Measurements from ENCODE around the gene TPRN.

TPRN gene

DNA sequence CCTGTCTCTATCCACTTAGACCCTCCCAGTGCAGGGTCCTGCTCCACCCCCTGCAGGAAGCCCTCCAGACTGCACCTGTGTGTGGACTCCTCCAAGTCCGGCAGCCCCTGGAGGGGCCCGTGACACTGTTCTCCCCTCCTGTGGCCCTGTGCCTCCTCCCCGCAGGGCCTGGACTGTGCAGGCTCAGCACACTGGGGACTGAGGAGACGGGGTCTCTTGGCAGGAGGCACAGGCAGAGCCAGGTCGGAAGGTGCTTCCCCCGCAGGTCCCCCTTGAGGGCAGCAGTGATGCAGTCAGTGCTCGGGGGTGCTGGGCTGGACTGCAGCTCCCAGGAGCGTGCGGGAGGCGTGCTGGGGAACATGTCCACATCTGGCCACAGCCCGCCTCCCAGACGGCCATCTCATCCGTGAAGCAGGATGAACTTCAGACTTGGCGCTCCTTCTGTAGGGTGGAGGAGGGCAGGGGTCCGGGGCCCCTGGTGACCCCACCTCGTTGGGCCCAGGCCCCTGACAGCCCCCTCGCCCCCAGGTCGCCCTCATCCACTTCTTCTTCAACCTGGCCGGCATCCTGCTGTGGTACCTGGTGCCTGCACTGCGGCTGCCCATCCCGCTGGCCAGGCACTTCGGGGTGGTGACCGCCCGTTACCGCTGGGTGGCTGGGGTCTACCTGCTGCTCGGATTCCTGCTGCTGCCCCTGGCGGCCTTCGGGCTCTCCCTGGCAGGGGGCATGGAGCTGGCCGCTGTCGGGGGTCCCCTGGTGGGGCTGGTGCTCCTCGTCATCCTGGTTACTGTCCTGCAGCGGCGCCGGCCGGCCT is 35.1 kb upstream of the TPRN start:
- DNase-seq = no peak

DNA sequence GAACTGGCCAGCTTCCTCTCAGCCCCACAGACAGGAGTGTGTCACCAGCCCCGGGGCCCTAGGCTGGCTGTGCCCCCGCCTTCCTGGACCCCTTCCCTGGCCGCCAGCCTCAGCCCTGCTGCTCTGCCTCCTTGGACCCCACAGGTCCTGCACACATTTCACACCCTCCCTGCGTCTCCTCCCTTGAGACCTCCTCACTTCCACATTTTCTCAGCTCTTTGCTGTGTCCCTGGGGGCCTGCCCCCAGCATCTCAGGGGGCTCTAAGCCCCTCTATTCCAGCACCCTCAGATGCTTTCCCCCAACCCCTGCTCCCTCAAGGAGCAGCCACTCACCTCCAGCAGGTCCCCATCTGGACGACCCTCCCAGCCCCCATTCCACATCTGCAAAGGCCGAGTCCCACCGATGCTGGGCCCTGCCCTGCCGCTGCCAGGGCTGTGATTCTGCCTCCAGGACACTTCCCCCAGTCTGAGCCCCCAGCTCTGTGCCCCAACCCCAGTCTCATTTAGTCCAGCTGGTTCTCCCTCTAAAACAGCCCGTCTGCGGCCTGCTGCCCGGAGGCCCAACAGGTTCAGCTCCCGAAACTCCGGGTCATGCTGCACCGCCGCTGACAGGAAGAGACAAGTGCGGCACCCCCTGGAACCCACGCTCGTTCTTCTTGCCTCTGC is 34.4 kb upstream of the TPRN start:
- no peak for DNase-seq

DNA sequence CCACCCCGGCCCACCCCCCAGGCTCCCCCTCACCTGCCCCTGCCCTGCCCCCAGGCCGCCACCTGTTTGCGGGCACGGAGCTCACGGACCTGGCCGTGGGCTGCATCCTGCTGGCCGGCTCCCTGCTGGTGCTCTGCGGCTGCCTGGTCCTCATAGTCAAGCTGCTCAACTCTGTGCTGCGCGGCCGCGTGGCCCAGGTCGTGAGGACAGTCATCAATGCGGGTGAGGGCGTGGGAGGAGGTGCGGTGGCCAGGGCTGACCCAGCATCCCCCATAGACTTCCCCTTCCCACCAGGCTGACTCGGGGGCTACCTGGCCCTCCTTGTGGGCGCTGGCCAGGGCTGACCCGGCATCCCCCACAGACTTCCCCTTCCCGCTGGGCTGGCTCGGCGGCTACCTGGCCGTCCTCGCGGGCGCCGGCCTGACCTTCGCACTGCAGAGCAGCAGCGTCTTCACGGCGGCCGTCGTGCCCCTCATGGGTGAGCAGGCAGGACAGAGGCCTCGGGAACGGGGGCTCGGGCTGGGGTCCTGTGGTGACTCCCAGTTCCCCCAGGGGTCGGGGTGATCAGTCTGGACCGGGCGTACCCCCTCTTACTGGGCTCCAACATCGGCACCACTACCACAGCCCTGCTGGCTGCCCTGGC is 33.6 kb upstream of the TPRN start:
- no peak for DNase-seq

DNA sequence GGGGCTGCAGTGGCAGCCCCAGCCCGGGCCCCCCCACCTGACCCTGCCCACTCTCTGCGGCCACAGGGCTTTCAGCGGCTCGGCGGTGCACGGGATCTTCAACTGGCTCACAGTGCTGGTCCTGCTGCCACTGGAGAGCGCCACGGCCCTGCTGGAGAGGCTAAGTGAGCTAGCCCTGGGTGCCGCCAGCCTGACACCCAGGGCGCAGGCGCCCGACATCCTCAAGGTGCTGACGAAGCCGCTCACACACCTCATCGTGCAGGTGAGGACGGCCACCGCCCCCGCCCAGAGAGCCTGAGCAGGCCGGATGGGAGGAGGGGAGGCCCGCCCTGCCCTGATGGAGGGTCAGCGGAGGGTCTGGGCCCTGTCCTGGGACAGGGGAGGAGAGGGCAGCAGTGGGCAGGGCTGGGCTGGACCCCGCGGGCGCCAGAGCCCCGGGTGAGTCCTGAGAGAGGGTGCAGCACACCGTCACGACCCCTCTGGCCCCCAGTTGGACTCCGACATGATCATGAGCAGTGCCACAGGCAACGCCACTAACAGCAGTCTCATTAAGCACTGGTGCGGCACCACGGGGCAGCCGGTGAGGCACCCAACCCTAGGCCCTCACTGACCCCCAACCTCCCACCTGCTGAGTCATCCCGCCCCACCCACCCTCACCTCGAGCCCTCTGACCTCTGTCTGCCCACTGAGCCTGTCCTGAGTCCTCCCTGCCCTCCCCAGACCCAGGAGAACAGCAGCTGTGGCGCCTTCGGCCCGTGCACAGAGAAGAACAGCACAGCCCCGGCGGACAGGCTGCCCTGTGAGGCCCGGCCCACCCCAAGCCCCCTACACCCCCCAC is 32.8 kb upstream of the TPRN start:
- DNase-seq = no peak

DNA sequence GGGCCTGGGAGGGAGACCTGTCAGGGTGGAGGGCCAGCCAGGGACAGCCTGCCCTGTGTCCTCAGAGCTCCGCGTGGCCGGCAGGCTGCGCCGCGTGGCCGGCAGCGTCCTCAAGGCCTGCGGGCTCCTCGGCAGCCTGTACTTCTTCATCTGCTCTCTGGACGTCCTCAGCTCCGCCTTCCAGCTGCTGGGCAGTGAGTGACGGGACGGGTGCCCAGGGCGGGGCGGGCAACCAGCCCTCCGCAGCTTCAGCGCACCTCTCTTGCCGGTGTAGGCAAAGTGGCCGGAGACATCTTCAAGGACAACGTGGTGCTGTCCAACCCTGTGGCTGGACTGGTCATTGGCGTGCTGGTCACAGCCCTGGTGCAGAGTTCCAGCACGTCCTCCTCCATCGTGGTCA is 32.0 kb upstream of the TPRN start:
- DNase-seq = no peak

DNA sequence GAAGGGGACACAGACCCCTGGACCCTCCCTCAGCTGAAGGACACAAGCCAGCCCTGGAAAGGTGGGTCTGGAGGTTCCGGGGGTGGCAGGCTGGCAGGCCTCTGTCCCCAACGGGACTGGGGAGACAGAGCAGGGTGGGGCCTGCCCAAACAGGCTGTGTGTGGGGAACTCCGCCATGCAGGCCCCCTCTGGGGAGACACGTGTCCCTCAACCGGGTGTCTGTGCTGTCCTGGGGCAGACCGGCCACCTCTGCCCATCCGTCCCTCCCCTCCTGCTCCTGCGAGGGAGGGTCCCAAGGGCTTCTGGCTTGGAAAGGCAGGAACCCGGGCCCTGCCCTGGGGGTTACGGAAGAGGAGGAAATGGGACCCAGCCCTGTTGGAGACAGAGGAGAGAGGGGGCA is 31.6 kb upstream of the TPRN start:
- no peak for DNase-seq

DNA sequence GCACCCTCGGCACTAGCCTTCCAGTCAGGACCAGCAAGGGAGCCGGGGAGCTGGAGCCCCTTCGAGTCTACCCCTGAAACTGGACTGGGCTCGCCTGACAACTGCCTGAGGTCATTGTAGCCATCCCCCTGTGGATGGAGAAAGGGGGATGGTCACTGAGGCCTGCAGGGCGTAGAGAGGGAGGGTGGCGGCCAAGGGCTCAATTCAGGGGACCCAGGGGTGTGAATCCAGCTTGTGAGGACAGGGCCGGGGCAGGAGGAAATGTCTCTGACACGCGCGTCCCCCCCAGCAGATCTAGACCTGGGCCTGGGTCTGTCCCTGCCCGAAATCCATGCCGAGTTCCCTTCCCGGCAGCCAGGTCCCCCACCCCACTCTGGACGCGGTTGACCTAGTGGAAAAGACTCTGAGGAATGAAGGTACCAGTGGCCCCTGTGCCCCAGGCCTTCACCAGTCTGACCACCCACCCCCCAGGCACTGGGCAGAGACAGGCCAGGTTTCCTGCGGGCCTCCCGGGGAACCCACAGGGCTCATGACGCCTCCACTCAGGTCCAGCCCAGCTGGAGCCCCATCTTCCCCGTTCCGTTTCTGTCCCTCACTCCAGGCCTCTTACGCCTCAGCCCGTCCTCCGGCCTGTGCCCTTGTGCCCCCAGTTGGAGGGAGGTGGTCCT is 31.0 kb upstream of the TPRN start:
- DNase-seq = no peak

DNA sequence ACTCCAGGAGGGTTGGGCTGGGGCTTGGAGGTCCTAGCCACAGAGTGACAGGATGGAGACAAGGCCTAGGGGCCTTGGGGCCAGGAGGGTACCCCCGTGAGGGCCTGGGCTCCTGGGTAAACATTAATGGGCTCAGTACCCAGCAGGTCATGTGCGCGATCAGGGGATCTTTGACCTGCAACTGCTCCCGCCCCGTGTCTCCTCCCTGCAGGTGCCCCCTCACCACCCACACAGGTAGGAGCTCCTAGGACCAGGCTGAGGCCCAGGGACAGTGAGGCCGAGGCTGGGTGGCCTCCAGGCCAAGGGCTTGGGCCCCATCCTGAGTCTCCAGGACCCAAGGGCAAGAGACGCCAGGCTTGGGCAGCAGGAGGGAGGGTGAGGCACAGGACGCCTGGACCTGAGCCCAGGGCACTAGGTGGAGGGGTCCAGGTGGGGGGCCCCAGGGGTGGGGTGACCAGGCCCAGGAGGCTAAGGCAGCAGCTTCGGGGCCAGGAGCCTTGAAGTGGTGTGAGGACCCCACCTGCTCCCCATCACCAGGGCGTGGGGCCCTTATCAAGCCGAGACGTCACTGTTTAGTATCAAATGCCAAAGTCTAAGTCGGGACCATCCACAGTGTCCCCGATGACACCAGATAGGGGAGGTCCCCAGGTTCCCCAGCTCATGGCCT is 30.3 kb upstream of the TPRN start, which contains the start of gene SLC34A3:
Gene SLC34A3, plus strand, starts transcription at position 197 of the 667 bp plus-strand sequence. CDS start 802 bp downstream, outside the sequence.
- no peak for DNase-seq

DNA sequence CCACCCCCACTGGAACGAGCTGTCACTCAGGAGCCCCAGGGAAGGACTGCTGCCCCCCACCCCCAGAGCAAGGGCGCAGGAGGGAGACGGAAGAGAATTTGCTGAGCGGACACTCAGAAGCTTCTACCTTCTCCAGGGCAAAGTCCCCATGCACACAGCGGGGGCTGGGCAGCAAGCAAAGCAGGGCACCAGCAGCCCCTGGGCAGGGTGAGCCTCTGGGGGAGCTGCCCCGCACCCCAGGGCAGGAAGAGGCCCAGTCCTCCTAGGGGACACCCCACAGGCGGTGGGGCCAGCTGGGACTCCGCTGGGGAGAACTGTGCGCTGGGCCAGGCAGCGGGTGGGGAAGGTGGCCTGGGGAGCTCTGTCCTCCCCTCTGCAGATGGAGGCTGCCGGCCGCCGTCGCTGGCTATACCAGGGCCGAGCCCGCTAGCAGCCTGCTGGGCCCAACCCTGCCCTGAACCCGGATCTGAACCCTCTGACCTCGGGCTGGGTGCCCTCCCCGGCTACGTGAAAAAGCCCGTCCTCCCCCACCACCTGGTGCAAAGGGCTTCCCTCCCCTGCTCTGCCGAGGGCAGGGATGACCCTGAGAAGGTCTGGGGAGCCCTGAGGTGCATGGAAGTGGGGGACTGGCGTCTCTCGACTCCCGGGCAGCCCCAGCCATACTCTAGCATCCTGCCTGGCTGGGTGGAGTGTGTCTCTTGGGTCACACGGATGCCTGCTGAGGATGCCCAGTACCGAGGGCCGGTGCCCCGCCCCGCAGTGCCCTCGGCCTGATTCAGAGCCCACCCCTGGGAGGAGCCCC is 29.6 kb upstream of the TPRN start:
- DNase-seq = no peak

DNA sequence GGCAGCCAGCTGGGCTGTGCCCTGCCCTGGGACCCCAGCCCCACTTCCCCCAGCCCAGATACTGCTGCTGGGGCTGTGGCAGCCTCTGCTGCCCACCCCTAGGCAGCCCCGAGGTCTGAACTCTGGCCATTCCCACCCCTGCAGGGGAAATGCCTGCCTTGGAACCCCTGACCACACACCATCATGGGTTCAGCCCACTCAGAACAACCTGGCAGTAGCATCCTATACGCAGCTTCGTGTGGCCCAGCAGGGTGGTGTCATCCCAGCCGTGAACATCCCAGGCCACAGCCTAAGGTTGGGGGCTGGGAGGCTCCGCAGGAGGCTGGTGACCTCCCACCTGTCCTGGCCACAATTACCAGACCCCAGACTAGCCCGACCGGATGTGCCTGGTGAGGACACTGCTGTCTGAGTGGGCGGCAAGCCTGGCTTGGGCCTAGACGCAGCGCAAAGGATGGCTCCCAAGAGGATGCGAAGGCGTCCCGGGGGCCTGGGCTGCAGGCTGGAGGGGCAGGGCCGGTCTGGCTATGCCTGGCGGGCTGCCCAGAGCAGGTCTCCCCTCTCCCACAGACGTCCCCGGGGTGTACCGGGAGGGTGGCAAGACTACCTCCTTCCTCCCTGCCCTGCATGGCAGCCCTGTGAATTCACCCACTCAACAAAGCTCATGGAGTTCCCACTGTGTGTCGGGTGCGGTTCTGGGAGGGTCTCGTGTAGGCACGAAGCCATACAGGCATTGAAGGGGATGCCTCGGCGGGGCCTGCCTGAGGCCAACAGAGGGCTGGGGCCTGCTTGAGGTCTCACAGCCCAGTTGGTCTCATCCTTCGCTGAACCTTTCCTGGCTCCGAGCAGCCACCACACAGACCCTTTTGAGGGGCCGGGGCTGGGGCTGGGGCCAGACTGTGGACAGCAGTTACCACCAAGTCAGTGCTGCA is 28.7 kb upstream of the TPRN start:
- DNase-seq = no peak

DNA sequence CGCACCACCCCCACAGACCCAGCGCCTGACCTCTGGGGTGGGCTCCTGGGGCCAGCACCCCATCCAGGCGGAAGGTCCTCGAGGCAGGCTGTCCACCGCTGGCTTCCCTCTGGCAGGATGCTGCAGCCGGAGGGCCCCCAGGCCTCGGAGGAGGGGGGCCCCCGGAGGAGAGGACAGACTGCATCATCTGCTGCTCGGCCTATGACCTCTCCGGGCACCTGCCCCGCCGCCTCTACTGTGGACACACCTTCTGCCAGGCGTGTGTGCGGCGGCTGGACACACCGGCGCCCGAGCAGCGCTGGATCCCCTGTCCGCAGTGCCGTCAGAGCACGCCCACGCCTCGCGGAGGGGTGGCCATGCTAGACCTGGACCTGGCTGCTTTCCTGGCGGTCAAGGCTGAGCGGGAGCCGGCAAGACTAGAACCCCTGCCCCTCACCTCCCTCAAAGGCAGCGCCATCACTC is 28.0 kb upstream of the TPRN start:
- no peak for DNase-seq

DNA sequence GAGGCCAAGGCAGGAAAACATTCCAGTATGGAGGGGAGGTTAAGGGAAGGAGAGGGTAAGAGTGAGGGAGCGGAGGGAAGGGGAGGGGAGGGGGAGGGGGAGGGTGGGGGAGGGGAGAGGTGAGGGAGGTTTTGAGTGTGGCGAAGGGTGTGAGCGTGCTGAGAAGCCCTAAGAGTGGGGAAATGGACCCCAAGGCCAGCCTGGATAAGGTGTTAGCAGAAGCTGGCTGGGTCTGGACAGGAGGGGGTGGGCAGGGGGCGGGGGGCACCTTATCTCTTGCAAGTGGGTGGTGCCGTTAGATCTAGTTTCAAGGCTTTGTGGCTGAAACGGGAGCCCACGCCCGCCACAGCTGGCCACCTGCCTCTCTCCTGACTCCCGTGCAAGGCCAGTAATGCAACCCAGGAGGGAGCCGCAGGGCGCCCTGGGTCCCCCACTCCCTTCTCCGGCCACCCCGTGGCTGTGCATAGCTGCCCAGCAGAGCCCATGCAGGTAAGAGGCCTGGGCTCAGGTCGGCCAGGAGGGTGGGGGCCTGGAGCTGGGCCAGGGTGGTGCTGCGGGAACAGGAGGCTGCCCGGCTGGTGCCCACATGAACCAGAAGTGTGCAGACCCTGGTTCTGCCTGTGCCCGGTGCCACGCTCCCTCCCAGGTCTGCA is 27.4 kb upstream of the TPRN start:
- DNase-seq = no peak

DNA sequence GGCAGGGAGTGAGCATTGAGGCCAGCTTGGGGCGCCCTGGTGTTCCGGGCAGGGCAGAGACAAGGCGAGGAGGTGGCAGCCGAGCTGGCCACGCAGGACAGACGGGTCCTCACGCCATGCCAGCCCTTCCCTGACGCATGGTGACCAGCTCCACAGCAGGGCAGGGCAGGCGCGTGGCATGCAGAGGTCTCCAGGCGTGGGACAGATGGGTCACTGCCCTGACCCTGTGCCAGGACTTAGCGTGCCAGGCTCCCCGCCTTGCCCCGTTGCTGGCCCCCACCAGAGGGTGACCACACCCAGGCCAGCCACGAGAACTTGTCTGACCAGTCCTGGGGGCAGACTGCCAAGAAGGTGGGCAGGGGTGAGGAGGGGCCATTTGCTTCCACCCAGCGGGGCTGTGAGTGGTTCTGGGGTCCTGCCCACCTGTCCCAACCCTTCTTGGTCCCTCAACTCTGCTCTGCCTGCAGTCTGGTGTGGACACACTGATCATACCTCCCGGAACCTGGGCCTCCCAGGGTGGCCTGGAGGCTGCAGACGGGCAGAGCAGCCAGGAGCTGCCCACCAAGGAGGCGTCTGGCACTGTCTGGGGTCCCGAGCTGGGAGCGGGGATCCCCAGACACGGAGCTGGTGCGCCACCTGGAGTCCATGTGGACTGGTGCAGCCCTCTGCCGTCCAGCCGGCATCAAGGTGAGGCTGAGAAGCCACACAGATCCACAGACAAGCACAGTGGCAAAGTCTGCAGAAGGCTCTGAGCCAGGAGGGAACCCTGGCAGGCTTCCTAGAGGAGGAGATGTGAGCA is 26.7 kb upstream of the TPRN start, which contains the start of gene RNF224:
Gene RNF224, plus strand, starts transcription at position 449 of the 799 bp plus-strand sequence. CDS start 834 bp downstream, outside the sequence.
- DNase-seq = peak; percentile 83

DNA sequence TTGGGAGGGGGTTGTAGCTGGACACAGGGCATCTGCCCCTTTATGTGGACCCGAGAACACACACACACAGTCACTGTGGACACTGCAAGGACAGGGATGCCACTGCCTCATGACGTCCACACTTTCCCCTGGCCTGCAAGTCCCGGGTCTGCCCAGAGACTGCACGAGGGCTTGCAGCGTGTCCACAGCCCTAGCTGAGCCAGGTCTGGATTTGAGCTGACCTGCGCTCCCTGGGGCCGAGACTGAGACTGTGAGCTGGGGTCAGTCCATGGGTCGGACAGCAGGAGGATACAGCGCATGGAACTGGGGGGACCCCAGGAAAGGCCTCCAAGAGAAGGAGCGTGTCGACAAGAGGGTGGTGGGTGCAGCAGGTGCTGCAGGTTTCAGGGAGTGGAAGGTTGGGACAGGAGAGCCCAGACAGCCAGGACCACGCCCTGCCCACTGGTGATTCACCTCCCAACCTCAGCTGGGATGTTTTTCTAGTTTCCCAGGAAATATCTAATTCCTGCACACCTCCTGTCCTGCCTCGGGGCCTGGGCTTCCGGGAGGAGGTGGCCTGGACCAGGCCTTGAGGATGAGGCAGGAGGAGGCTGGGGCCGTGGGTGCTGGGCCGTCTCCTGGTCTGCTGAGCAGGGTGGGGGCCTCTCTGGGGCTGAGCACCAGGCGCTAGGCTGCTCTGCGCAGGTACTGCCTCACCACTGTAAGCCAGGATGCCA is 26.0 kb upstream of the TPRN start:
- no peak for DNase-seq

DNA sequence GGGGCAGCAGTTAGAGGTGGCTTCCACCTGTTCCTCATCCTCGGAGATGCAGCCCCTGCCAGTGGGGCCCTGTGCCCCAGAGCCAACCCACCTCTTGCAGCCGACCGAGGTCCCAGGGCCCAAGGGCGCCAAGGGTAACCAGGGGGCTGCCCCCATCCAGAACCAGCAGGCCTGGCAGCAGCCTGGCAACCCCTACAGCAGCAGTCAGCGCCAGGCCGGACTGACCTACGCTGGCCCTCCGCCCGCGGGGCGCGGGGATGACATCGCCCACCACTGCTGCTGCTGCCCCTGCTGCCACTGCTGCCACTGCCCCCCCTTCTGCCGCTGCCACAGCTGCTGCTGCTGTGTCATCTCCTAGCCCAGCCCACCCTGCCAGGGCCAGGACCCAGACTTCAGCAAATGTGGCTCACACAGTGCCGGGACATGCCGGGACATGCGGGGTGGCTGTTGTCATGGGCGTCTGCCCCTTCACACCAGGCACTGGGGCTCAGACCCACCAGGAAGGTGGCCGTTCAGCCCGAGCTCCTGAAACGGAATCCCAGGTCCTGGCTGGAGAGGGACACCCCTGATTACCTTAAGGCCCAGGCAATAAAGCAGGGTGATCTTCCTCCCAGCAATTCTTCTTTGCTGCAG is 25.3 kb upstream of the TPRN start:
- no peak for DNase-seq

DNA sequence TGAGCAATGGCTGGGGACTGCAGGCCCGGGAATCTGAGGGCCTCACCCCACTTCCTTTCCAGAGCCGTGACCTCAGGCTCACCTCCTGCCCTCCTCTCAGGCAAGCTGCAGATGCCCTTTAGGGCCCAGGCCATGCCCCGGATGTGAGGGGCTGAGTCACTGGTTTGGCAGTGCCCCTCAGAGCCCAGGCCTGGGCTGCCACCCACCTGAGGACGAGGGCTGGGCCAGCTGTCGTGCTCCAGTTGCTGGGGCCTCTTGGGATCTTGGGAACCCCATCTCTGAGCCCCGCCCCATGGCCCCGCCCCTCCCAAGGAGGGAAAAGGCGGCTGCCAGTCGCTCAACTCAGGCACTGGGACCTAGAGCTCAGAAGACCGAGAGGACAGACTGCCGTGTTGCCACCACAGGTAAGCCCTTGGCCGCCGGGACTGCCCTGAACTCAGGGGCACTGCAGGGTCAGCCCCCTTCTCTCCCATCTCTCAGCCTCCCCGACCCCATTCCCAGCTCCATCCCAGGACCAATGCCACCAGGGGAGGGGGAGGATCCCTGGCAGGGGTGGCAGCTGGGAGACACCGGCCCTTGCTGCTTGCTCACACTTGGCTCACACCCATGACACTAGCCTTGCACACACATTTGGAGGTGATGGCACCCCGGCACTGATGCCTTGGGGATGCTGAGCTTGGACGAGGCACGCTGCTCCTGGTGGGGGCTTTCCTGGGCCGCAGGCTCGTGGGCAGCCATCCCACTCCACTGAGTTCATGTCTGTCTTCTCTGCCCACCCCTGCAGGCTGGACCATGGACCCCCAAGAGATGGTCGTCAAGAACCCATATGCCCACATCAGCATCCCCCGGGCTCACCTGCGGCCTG is 24.5 kb upstream of the TPRN start, which contains the start of gene CYSRT1:
Gene CYSRT1, plus strand, starts transcription at position 345 of the 865 bp plus-strand sequence. Its CDS starts 448 bp downstream, at position 793.
- DNase-seq = peak; percentile 33

Data from stimulated activated CD4-positive, alpha-beta T cell treated with anti-CD3 and anti-CD28 coated beads, Interleukin-1b, Interleukin-23, amount 100 ng/mL, for 48 hours (primary cell).